HepG2 (cell line): ENCODE results near the gene SH3GL2.

ENCODE experiments used
- GABPA ChIP-seq, 2 experiments: IDR thresholded peaks; 2 replicates each; pipeline ENCODE4 v1.6.1; 2011 to 2016; ENCODE audit warnings: low read depth in 2 of 2, low read length in 1 of 2, missing biosample characterization in 1 of 2, missing genetic modification characterization in 1 of 2
- KLF11 ChIP-seq: IDR thresholded peaks from 2 replicates; pipeline ENCODE4 v1.6.1; 2016; ENCODE audit warnings: missing compliant biosample characterization
- KLF13 ChIP-seq: sonication (generic); formaldehyde crosslinking; IDR thresholded peaks from 2 replicates; pipeline ENCODE4 v1.4.0; 2020; ENCODE audit warnings: mild to moderate bottlenecking, missing genetic modification reagents
- NFRKB ChIP-seq: fragments of 450-650 bp; IDR thresholded peaks from 2 replicates; pipeline ENCODE4 v1.6.1; 2017
- PHB2 ChIP-seq: fragments of 450-650 bp; IDR thresholded peaks from 2 replicates; pipeline ENCODE4 v1.6.1; 2018; ENCODE audit not compliant: partially characterized antibody
- POLR2AphosphoS5 ChIP-seq: IDR thresholded peaks from 2 replicates; pipeline ENCODE4 v1.6.1; 2012; ENCODE audit warnings: low read depth, low read length
- SMAD3 ChIP-seq: sonication (generic); formaldehyde crosslinking; IDR thresholded peaks from 2 replicates; pipeline ENCODE4 v1.4.0; 2020; ENCODE audit warnings: missing genetic modification reagents
- TAF1 ChIP-seq: sonication (generic); formaldehyde crosslinking; IDR thresholded peaks from 2 replicates; pipeline ENCODE4 v1.4.0; 2020; ENCODE audit warnings: missing genetic modification reagents
- ZNF274 ChIP-seq: sonication (generic); formaldehyde crosslinking; IDR thresholded peaks from 2 replicates; pipeline ENCODE4 v1.5.1; 2020; ENCODE audit warnings: mild to moderate bottlenecking, missing genetic modification reagents
- ZNF605 ChIP-seq: sonication (generic); formaldehyde crosslinking; IDR thresholded peaks from 2 replicates; pipeline ENCODE4 v1.8.0; 2022; ENCODE audit warnings: mild to moderate bottlenecking, missing genetic modification reagents
- ZSCAN22 ChIP-seq: sonication (generic); formaldehyde crosslinking; IDR thresholded peaks from 2 replicates; pipeline ENCODE4 v1.4.0; 2020; ENCODE audit warnings: mild to moderate bottlenecking, missing genetic modification reagents
- TF ChIP-seq, protein P1 (sequence below): sonication (generic); formaldehyde crosslinking; IDR thresholded peaks from 2 replicates; pipeline ENCODE4 v1.5.0; 2020; ENCODE audit warnings: mild to moderate bottlenecking, missing genetic modification reagents, moderate library complexity
- TF ChIP-seq, protein P2 (sequence below): sonication (generic); formaldehyde crosslinking; IDR thresholded peaks from 2 replicates; pipeline ENCODE4 v1.4.0; 2020; ENCODE audit warnings: missing genetic modification reagents
- TF ChIP-seq, protein P3 (sequence below): sonication (generic); formaldehyde crosslinking; IDR thresholded peaks from 2 replicates; pipeline ENCODE4 v1.4.0; 2020; ENCODE audit warnings: mild to moderate bottlenecking, missing genetic modification reagents

DNA sequence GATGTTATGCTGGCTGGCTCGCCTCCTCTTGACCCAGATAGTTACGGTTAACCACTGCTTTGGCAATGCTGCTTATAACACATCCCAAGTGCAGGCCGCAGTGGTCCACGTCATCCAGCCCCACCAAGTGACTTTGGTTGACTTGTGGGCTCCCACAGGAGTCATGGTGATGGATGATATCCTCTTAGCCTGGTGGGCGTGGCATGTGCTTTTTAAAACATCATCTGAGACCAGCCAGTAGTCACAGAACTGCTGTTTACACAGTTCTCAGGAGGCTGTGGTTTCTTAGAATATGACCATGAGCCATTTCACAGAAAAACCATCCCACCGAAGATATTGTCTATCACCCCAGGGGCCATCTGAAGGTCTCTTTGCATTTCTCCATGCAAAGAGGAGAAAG lies 216.9 kb downstream of the SH3GL2 start:
- TF ChIP-seq ZNF605 (CRISPR knock-in tag) (no peak), NFRKB (no peak), PHB2 (no peak), KLF11 (no peak), TAF1 (CRISPR knock-in tag) (no peak), POLR2AphosphoS5 (no peak), ZNF274 (no peak), ZSCAN22 (CRISPR knock-in tag) (no peak), SMAD3 (no peak), GABPA (IDR thresholded peaks at IDR 0.05; ENCODE audit: low read depth, low read length) (no peak), GABPA (CRISPR knock-in tag; IDR thresholded peaks at IDR 0.05; ENCODE audit: low read depth) (no peak), KLF13 (CRISPR knock-in tag) (no peak)
- TF ChIP-seq, protein P1, sequence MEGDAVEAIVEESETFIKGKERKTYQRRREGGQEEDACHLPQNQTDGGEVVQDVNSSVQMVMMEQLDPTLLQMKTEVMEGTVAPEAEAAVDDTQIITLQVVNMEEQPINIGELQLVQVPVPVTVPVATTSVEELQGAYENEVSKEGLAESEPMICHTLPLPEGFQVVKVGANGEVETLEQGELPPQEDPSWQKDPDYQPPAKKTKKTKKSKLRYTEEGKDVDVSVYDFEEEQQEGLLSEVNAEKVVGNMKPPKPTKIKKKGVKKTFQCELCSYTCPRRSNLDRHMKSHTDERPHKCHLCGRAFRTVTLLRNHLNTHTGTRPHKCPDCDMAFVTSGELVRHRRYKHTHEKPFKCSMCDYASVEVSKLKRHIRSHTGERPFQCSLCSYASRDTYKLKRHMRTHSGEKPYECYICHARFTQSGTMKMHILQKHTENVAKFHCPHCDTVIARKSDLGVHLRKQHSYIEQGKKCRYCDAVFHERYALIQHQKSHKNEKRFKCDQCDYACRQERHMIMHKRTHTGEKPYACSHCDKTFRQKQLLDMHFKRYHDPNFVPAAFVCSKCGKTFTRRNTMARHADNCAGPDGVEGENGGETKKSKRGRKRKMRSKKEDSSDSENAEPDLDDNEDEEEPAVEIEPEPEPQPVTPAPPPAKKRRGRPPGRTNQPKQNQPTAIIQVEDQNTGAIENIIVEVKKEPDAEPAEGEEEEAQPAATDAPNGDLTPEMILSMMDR = no peak
- TF ChIP-seq, protein P2, sequence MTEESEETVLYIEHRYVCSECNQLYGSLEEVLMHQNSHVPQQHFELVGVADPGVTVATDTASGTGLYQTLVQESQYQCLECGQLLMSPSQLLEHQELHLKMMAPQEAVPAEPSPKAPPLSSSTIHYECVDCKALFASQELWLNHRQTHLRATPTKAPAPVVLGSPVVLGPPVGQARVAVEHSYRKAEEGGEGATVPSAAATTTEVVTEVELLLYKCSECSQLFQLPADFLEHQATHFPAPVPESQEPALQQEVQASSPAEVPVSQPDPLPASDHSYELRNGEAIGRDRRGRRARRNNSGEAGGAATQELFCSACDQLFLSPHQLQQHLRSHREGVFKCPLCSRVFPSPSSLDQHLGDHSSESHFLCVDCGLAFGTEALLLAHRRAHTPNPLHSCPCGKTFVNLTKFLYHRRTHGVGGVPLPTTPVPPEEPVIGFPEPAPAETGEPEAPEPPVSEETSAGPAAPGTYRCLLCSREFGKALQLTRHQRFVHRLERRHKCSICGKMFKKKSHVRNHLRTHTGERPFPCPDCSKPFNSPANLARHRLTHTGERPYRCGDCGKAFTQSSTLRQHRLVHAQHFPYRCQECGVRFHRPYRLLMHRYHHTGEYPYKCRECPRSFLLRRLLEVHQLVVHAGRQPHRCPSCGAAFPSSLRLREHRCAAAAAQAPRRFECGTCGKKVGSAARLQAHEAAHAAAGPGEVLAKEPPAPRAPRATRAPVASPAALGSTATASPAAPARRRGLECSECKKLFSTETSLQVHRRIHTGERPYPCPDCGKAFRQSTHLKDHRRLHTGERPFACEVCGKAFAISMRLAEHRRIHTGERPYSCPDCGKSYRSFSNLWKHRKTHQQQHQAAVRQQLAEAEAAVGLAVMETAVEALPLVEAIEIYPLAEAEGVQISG (CRISPR knock-in tag) = no peak
- TF ChIP-seq, protein P3, sequence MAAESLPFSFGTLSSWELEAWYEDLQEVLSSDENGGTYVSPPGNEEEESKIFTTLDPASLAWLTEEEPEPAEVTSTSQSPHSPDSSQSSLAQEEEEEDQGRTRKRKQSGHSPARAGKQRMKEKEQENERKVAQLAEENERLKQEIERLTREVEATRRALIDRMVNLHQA (CRISPR knock-in tag) = no peak
